Right renal pelvis (tissue), 4 donors: ENCODE data around the gene ATXN1. TPM values are rescaled to one million over a fixed set of nuclear protein-coding genes. Genes with fewer than 3 reads are reported as not detected.
A peak's percentile ranks its signal among the peaks of the same experiment; 100 is the strongest.

Source experiments
- DNase-seq, 4 donors: peaks; one replicate each; pipeline ENCODE4 v3.0.0-alpha.2; 2013; ENCODE audit warnings: low read depth in 4 of 4, low spot score in 3 of 4, missing footprints in 1 of 4
- polyA plus RNA-seq, 4 donors: library from polyadenylated mRNA; unstranded; fragments of 120-200 nt; gene quantifications; one replicate each; pipeline ENCODE4 v1.2.1, GENCODE V29; 2013; ENCODE audit not compliant: insufficient read length in 4 of 4

The ATXN1 gene
- polyA plus RNA-seq, 4 donors: 17.2 to 22.0 (median 20.8) TPM

- no peak for DNase-seq
Observed at GRCh38 chr6:16659466-16660156, 101.6 kb downstream of the ATXN1 start.

- peak in 1 of 4 donors; percentile 51 for DNase-seq
Observed at GRCh38 chr6:16658348-16659034, 102.8 kb downstream of the ATXN1 start.

DNA sequence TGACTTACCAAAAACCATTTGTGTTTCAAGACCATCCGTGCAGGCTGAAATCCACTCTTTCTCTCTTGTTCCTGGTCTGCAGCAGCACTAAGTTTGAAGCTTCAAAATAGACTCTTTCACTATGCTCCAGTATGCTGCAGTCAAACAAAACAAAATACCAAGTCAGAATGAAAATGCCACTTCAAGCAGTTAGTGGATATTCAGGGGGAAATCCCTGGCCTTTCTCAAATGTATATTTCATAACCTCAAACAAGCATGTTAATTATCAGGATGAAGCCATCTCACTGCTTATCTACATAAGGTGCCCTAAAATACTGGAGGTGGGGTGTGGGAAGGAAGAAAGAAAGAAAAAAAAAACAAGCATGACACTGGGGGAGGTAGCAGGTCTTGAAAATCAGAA is 103.5 kb downstream of the ATXN1 start:
- DNase-seq: no peak

DNA sequence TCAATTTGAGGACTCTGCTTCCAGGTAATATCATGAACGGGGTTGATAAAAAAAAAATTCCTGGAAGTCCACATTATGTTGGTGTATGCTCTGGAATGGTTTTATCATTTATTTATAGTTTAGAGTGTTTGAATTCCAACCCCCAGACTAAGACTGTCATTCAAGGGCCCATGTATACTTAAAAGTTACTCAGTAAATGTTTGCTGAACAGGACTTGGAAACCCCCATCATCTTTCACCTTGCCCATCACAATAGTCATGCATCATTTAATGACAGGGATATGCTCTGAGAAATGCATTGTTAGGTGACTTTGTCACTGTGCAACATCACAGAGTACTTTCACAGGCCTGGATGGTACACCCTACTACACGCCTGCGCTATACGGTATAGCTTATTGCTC is 104.8 kb downstream of the ATXN1 start:
- no peak for DNase-seq

DNA sequence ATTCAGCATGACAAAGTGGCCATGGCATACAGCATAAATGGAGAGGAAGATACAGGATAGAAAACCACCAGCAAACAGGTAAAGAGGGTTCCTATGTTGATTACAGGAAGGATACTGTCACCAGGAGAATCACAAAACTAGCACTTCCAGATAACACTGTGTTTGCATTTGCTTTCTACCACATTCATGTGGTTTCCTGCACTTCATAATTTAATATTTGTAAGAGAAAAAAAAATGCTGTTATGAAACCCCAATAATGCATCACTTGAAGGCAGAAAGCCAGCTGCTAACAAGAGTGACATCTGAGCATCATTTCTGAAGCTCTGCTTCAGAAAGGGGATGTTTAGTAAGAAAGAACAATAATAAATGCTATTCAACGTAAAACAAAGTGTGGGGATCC is 106.6 kb downstream of the ATXN1 start:
- DNase-seq: no peak

GRCh38 chr6:16653226-16653625 is 108.0 kb downstream of the ATXN1 start:
- DNase-seq: no peak

- no peak for DNase-seq
Observed at GRCh38 chr6:16651871-16652270, 109.4 kb downstream of the ATXN1 start.

DNA sequence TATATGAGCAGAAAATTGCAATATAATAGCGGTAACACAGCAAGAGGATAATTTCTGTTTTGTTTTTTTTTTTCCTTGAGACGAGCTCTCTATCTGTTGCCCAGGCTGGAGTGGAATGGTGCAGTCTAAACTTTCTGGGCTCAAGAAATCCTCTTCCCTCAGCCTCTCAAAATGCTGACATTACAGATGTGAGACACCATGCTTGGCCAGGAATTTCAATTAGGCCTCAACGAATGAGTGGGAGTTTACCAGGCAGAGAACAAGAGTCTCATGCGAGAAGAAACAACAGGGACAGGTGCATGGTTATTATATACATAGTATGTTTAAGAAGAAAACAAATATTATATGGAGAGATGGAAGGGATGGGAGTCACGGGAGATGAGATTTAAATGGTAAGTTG is 111.4 kb downstream of the ATXN1 start:
- no peak for DNase-seq

- DNase-seq: no peak
Observed at GRCh38 chr6:16649241-16649640, 112.0 kb downstream of the ATXN1 start.

DNA sequence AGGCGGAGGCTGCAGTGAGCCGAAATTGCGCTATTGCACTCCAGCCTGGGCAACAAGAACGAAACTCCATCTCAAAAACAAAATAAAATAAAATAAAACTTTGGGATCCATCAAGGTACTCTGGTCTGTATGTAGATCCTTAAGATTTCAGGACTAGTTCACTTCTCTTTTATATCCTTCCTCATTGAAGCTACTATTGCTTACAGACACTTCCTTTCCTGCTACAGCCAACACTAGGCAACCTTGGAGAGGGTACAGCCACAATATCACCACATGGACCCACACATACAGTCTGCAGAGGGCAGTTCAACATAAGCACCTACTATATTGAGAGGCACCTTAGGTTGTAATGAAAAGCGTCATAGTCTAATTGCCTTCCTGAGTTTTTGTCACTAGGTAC is 113.3 kb downstream of the ATXN1 start:
- no peak for DNase-seq

DNA sequence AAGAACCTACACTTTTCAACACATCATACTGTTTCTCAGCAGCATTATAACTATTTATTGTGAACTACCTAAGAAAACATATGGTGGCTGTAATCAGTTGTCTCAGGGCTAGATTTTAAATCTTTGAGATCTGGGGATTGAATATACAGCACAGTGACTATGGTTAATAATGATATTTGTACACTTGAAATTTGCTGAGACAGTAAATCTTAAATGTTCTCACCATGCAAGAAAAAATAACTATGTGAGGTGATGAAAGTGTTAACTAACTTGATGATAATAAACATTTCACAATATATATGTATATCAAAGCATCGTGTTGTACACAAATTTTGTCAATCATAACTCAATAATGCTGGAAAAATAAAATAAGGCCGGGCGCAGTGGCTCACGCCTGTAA is 113.8 kb downstream of the ATXN1 start:
- no peak for DNase-seq

DNA sequence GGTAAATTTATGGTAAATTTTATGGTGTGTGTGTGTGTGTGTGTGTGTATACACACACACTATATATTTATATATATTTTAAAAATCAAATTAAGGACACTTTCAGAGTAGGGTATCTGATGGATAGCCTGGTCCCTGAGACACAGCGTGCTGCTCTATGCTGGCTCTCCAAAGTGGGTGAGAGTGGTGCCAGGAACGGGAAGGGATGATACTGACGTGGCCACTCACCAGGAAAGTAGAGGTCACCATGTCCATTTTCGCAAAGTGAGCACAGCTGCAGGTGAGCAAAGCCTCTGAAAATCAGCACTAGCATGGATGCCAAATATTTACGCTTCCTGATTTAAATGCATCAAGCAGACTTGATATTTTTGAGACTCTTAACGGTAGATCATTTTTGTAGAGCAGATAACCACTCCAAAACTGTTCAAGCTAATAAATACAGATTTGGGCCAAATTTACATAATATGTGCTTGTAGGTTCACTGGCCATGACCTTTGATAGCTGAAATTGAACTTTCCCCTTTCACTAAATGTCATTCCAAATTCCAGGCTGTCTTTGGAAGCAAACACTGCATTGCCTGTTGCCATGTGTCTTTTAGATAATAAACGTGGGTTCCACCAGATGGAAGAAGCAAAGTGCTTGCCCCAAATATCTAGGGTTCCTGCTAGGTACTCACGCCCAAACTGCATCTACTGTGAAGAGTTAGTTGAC is 116.6 kb downstream of the ATXN1 start:
- DNase-seq: no peak

DNA sequence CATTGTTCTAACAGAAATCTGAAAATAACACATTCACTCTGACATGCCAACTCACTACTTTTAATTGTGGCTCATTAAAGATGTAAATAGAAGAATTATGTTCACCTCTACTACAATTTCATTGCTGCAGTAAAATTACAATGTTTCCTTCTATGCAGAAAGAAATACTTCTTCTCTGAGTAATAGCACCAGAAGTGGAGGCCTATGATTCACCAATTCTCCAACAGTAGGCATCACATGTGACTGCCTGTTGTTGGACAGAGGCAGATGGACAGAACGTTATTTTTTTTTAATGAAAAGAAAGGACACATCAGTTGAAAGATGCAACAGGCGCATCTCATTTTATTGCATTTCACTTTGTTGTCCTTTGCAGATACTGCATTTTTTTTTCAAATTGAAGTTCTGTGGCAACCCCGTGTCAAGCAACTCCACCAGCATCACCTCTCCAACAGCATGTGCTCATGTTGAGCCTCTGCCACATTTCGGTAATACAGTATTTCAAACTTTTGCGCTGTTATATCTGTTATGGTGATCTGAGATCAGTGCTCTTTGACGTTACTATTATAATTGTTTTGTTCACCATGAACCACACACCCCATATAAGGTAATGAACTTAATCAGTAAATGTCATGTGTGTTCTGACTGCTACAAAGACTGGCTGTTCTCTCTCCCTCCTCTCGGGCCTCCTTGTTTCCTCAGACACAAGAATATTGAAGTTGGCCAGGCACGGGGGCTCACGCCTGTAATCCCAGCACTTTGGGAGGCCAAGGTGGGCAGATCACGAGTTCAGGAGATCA is 121.4 kb downstream of the ATXN1 start:
- DNase-seq: no peak

- DNase-seq: no peak
Observed at GRCh38 chr6:16637635-16638034, 123.6 kb downstream of the ATXN1 start.

- no peak for DNase-seq
Observed at GRCh38 chr6:16635810-16636602, 125.3 kb downstream of the ATXN1 start.

- no peak for DNase-seq
Observed at GRCh38 chr6:16635291-16635809, 125.9 kb downstream of the ATXN1 start.

GRCh38 chr6:16634855-16635254 is 126.4 kb downstream of the ATXN1 start:
- DNase-seq: no peak

DNA sequence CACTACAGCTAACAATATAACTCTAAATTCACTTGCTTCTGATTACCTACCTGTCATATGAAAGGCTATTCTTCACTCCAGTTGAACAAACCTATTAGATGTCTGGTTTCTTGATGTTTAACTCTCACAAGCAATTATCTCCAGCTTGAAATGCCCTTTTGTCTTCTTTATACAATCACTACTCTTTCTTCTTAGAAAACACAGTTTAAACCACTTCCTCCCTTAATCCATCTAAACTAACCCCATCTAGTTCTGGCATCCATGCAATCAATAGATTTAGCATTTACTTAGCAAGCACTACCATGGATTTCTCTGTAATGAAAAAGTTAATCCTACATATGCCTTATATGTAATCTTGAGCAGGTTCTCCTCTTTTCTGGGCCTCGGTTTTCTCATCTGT is 127.3 kb downstream of the ATXN1 start:
- no peak for DNase-seq

GRCh38 chr6:16633465-16633864 is 127.8 kb downstream of the ATXN1 start:
- no peak for DNase-seq

DNA sequence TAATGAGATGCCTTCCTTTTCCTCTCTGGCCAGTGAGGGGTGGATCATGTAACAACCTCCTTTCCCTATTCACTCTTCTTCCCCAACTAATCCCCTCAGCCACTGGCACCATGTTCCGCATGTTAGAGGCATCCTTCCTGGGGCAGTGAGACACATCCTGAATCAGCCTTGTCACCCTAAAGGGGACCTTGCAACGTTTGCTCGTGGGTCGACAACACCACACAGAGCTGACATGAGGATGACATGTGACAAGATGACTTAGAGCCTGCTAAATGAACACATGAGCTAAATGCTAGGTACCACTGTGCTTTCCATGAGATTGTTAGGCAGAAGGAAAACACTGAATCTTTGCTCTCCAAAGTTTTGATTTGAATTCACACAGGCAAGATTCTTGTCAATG is 129.2 kb downstream of the ATXN1 start:
- DNase-seq: no peak
